Activated naive CD4-positive, alpha-beta T cell treated with Interleukin-2 at 50 U/mL for 16 hours (primary cell): ENCODE measurements around the gene NTHL1.

ENCODE experiments used
- DNase-seq: peaks from one replicate; pipeline ENCODE4 v3.0.0-alpha.2; 2020

The NTHL1 gene

DNA sequence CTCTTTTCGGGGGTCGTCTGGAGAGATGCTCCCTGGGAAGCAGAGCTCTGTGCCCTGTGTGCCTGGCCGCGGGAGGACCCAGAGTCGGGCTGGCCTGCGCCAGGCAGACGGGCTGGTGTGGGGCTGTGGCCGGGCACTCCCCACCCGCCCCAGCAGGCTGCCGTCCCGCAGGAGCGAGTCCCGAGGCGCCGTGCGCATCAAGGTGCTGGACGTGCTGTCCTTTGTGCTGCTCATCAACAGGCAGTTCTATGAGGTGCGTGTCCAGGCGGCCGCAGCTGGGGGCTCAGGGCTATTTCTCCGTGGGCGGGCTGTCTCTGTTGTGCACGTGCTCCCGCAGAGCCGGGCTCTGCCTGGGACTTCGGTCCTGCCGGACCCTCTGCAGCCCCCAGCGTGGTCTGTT is 15.2 kb upstream of the NTHL1 start:
- DNase-seq = no peak

DNA sequence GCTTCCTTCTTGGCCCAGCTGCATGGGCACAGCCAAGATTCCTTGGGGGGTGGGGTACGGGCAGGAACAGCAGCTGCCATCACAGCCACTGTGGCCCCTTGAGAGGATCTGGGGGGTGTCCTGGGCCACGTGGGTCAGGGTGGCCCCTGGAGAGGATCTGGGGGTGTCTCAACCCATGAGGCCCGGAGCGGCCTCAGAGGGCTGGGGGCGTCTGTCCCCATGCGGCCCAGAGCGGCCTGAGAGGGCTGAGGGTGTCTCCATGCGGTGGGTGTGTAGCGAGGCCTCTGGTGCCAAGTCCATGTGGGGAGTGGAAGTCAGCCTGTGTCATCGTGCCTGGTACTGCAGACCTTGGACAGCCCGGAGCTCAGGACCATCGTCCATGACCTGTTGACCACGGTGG is 13.9 kb upstream of the NTHL1 start:
- DNase-seq = no peak

DNA sequence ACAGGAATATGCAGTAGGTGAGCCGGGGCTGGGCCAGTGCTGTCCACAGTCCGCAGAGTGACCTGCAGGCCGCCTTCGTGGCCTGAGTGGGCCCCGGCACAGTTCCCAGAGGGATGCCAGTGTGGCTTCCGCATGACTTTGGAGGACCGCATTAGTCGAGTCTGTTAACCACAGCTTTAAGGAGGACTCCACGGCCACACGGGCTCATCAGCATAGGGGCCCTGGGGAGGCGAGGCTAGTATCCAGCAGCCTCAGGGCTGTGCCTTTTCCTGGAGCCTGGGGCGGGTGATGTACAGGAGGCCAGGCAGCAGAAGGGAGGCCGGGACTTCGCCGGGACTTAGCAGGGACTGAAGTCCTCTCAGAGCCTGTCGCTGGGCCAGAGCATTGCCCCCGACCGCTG is 13.4 kb upstream of the NTHL1 start:
- no peak for DNase-seq

DNA sequence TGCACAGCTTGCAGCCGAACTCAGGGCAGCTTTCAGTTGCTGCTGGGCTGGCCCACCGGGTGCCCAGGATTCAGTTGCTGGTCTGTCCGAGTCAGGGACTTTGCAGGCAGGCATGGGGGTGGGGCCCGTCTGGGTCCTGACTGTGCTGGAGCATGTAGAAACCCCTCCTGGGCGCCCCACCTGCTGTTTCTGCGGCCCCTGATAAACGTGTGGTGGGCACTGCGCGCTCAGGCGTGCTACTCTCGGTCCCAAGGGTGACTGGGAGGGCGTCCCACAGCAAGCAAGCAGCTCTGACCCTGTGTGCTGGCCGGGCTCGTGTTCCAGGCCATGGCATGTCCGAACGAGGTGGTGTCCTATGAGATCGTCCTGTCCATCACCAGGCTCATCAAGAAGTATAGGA is 12.7 kb upstream of the NTHL1 start:
- no peak for DNase-seq

DNA sequence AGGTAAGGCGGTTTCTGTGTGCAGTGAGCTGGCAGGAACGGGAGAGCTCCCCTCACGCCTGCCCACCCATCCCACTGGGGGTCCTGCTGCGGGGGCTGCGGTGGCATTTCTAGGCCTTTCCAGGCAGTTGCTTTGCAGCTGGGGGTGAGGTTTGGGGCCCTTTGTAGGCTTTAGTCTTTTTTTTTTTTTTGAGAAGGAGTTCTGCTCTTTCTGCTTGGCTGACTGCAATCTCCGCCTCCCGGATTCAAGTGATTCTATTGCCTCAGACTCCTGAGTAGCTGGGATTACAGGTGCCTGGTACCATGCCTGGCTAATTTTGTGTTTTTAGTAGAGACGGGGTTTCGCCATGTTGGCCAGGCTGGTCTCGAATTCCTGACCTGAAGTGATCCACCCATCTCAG is 11.2 kb upstream of the NTHL1 start:
- no peak for DNase-seq

DNA sequence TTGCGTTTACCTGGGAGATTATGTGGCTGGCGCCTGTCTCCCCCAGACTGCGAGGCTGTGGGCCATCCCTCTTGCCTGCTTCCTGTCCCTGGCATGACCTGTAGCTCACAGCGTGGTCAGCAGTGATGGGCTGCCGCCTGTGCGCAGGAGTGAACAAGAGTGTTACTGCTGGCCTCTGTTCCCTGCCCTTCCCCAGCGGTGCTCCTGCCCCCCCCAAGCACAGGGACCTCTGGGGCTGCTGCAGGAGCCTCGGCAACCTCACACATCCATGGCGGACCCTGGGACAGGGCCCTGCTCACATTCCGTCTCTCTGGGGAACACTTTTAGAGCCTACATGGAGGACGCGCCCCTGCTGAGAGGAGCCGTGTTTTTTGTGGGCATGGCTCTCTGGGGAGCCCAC is 10.8 kb upstream of the NTHL1 start:
- DNase-seq = no peak

DNA sequence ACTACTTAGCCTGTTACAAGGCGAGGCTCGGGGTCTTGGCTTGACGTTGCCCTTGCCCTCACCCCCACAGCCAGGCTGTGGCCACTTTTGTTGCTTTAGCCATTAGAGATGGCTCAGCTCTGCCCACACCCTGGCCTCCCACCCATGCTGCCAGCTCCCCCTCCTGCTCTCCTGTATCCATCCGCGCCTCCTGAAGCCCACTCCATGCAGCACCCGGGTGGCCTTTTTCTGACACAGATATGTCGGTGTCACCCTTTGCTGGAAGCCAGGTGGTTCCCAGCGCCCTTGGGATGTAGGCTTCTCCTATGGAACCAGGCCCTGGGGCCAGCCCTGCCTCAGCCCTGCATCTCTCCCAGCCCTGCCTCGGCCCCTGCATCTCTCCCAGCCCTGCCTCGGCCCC is 9.8 kb upstream of the NTHL1 start:
- DNase-seq = no peak

DNA sequence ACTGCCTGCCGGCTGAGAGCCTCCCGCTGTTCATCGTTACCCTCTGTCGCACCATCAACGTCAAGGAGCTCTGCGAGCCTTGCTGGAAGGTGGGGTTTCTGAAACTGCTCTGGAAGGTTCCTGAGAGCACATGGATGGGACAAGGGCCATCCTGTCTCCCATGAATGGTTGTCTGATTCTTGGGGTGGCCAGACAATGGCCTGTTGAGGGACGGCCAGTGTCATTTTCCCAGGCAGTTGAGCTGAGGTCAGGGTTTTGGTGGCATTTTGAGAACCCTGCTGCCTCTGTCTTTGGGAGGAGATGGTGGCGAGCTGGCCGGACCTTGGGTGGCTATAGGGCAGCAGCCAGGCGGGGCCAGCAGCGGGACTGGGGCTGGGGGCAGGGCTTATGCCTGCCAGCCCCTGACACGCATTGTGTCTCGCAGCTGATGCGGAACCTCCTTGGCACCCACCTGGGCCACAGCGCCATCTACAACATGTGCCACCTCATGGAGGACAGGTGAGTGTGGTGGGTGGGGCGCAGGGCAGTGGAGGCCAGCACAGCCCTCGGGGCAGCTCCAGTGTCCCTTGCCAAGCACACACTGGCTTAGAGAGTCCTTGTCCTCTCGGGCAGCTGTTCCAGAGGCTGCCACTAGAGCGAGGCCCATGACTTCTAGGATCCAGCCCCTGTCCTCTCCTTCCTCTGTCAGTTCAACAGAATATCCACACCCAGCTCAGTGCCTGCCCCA is 9.2 kb upstream of the NTHL1 start:
- no peak for DNase-seq

DNA sequence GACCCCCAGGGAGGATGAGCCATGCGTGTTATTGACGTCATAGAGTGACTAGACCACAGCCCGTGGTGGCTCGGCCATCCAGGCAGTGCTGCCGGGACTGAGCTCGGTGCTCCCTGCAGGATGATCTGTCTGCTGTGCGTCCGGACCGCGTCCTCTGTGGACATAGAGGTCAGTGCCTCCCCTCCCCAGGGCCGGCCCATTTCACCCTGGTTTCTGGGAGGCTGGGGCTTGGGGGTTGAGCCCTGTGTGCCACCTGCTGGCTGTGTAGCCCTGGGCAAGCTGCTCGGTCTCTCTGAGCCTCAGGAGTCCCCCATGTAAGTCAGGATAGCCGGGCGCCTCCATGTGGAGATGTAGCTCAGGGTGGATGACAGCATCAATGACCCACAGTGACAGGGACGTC is 8.4 kb upstream of the NTHL1 start:
- DNase-seq = no peak

DNA sequence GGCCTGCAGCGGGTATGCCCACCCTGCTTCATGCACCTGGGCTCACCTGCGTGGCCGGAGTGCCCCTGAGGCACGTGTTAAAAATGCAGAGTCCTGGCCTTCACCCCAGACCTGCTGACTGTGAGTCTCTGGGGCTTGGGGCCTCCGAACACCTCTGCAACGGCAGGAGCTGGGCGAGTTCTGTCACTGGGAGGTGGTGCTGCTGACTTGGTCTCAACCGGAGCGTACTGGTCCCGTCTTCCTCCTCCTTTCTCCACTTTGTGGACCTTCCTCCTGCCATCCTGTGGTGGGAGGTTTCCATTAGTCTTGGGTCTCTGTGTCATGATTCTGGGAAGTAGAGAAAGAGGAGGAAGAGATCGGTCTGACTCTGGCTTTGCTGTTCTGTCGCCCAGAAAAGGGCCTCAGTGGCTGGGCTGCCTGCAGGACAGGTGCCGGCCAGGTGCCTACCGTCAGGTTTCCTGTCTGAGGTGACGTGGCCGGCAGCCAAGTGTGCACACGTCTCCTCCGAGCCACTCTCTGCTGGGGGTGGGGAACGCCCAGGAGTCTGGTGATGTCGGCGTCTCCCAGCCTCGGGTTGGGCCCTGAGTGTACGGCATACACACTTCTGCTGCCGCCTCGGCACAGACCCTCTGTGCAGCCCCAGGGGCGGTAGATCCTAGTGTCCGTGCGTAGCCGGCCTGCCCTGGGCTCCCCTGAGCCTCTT is 7.1 kb upstream of the NTHL1 start:
- DNase-seq = no peak

DNA sequence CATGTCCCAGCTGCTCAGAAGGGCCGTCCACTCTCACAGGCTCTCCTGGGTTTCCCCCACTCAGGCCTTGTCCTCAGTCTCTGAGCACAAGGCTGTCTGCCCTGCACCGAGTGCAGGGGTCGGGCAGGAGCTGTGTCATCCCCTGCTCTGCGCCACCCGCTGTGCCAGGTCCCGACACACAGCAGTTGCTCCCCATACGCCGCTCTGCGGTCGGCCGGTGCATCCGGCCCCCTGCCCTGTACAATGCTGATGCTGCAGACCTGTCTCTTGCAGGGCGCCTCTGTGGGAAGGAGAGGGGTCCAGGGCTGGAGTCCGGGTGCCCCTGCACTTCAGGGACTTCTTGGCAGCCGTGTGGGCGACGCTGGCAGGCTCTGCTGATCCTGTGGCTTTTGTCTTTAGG is 6.3 kb upstream of the NTHL1 start:
- DNase-seq = no peak

DNA sequence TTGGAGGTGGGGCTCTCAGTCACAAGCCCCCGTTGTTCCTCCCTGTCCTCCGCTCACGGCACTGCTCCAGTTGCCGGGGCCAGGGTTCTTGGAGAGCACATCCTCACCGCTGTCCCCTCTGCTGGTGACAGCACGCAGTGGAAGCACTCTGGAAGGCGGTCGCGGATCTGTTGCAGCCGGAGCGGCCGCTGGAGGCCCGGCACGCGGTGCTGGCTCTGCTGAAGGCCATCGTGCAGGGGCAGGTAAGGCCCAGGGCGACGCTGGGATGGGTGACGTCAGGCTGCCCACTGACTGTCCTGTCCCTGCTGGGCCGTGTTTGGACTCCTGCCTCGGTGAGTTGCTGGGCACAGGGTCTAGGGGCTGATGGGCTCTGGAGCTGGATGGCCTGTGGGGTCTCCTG is 5.6 kb upstream of the NTHL1 start:
- no peak for DNase-seq

DNA sequence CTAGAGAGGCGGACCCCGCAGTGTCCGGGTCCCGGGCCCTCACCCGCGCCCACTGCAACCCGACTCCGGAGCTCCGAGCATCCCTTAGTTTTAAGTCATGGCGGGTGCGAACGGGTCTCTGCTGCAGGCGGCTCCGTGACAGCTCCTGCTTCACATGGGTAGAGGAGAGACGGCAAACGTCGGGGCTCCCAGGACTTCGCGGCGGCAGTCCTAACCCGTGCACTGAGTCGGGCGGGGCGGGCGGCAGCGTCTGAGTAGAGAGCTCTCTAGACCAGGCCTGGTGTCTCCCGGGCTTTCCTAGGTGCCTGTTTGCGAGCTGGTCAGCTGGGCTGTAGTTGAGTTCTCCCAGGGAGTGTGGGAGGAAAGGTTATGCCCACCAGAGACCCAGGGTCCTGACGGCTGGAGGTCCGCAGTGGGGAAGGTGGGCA is 496 bp upstream of the NTHL1 start:
- DNase-seq = no peak

DNA sequence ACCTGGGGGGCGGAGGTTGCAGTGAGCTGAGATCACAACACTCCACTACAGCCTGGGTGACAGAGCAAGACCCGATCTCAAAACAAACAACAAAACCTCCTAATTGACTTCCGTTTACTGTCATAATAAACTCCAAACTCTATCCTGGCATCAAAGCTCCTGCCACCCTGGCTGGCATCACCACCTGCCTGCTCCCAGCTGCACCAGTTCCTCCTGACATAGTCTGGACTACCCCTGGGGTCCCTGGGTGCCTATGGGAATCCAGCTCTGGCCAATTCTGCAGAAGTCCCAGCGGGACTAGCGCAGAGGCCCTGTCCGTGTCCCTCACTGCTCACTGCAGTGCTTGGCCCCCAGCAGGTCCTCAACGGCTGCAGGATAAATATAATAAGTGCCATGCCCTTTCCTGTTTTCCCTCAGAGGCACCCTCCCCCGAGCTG is 723 bp downstream of the NTHL1 start:
- DNase-seq = no peak

DNA sequence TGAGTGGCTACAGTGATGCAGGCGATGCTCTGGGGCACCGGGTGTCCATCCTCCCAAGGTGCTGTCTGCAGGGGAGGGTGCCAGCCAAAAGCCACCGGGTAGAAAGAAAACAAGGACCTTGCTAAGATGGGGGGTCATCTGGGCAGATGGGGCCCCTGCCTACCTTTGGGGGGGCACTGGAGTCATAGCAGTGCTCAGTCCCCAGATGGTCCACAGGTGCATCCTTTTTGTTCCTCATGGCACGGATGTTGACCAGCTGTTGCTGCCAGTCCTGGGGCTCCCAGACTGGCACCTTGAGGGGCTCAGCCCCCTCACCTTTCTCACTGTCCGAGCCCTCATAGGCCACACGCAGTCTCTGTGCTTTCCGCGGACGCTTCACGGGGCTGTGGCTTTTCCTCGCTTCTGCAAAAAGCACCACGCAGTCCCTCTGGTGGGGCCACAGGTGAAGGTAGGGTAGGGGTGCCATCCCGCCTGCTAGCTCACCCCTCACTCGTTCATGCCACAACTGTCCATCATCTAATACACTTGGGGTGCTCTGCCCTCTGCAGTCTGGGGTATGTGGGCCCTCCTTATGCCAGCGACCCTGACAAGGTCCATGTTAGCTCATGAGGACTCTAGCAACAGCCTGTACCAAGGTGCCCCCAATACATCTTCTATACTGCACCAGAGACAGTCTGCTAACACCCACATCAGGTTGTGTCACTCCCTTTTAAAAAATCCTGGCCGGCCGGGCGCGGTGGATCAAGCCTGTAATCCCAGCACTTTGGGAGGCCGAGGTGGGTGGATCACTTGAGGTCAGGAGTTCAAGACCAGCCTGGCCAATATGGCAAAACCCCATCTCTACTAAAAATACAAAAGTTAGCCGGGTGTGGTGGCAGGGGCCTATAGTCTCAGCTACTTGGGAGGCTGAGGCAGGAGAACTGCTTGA is 1.4 kb downstream of the NTHL1 start:
- no peak for DNase-seq

DNA sequence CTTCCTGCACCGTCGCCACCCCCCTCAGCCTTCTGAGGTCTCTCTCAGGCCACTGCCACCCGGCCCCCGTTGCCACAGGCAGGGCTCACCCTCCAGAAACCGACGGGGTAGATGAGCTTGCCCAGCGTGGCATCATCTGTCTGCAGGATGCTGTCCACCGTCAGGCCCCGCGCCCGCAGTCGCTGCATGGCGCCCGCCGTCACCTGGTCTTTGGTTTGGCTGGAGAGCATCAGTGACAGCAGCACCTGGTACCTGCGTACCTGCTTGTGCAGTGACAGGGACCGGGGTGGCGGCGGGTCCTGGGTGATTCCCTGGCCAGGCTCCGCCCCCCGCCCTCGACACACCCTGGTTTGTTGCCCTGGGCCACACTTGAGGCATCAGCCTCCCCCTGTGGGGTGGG is 3.1 kb downstream of the NTHL1 start:
- no peak for DNase-seq

DNA sequence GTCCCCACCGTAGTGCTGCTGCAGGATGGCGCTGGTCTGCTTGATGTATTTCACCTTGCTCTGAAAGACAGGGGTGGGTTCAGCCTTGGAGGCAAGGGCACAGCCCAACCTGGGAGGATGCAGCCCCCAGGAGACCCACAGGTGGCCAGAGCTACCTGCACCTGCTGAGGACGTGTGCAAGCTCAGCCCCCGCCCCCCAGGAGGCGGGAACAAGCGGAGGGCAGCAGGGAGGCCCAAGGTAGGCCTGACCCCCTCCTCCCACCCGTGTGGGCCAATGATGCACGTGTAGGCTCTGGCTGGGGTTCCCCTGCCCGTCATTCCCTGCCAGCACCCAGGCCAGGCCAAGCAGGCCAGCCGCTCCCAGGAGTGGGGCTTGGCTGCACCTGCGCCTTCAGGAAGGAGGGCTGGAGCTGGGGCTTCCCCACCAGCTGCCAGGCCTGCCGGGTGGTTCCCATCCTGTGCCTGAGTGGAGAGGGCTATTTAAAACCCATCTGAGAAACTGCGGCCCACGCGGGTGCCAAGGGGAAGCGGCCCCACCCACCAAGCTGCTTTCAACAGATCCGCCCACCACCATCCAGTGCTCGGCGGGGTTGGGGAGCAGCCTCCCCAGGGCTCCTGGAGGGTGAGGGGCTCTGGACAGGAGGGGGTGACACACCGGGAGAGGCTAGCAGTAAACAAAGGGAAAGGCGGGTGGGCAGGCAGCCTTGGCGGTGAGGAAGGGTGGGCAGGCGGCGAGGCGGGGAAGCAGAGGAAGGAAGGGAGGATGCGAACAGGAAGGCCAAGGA is 3.8 kb downstream of the NTHL1 start:
- no peak for DNase-seq

DNA sequence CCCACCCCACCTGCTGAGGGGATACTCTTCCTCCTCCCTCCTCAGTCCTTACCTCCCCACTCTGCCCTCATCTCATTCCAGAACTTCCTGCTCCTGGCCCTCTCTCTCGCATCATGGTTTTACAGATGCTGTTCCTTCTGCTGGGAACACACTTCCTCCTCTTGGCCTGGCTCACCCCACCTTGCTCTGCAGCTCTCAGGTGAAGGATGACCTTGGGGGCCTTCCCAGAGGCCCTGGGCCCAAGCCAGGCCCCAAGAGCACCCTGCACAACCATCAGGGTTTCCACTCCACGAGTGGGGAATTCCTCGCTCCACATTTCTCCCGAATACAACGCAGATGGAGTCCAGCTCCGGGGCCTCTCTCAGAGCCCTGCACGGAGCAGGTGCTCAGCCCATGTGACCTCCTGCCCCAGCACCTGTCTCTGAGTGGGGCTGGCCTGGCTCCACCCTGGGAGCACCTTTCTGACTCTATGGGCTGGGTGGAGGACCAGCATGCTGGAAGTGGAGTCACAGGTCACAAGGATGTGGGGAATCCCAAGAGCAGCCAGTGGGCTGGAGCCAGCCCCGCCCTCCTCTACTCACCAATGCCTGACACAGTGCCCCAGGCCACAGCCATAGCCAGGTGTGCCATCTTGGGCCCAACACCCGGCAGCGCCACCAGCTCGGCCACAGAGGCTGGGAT is 4.5 kb downstream of the NTHL1 start:
- DNase-seq = no peak

DNA sequence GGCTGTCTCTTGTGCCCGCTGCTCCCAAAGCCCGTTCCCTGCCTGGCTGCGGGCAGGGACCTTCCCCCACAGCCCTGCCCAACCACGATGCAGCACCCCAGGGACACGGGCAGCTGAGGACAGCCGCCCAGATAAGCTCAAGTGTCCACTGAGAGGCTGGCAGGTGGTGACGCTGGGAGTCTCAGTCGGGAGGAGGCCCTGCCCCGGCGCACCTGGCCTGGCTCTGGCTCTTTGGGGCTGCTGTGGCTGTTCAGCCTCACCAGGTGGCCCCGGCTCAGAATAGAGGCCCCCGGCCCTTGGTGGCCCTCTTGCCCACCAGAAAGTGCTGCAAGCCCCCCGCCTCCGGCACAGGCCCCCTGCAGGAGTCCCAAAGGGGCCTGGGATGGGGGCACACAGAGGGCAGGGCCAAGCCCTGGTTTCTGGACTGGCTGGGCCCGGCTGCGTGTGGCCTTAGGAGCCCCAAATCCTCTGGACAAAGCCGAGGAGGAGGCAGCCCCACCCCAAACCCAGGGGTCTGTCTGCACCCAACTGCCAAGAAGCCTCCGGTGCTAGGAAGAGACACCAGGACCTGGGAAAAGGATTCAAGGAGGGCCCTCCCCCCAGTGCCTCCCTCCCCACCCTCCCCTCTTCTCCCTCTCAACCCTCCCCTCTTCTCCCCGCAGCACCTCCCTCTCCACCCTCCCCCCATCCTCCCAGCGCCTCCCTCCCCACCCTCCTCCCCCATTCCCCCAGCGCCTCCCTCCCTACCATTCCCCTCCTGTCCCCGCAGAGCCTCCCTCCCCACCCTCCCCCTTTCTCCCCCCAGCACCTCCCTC is 5.3 kb downstream of the NTHL1 start:
- DNase-seq = no peak

DNA sequence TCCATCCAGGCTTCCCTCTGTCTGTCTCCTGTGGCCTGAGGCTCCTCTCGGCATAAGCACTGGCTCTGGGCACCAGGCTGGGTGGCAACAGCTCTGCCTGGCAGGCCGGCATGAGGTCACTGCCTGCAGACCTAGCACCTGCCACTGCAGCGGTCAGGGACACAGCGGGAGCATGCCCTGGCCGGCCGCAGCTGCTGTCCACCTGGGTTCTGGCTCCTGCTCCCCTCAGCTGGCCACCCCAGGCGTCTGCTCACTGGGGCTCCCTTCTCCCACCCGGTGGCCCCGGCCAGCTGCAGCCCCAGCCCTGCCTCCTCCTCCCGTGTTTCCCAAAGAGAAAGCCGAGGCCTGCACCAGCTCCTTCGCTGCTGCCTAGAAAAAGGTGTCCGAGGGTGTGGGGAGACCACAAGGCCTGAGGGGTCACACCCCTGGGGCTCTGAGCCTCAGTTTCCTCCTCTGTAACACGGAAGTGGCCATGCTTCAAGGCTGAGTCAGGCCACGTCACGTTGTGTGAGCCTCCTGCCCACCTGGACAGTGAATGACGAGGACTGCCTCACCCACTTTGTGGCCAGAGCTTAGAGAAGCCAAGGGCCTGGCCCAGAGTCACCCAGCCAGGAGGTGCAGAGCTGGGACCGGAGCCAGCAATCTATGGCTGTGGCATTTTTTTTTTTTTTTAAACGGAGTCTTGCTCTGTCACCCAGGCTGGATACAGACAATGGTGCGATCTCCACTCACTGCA is 6.7 kb downstream of the NTHL1 start:
- no peak for DNase-seq
